Measurements from ENCODE around the gene ABCA5.
"Not testable (repeated sequence)": the region's sequence is repeated elsewhere in the genome, so short reads cannot be mapped to it uniquely, and the experiment has no call there.

Gene ABCA5

GRCh38 chr17:69196105-69196653, 130.8 kb downstream of the ABCA5 start:
- not testable (repeated sequence) for DNase-seq
